ENCODE data around the gene POLR2E. TPM values are rescaled to one million over a fixed set of nuclear protein-coding genes. Genes with fewer than 3 reads are reported as not detected.

The POLR2E gene
- total RNA-seq, 1 experiment from 2014 or later: 343 TPM

GRCh38 chr19:1088416-1089010, 6.7 kb downstream of the POLR2E start:
- ChIA-PET CTCF (no interaction called here), POLR2A (ENCODE audit: low non-redundant PET) (no interaction called here)
- Histone ChIP-seq H3K36me3 (ENCODE audit: insufficient read depth, low read length, poor library complexity, severe bottlenecking) (peaks cover 49% of the 10 kb centered on the region), H3K4me1 (ENCODE audit: insufficient read depth, low read length, poor library complexity, severe bottlenecking) (peaks cover 3% of the 10 kb centered on the region), H3K9me3 (ENCODE audit: low read depth, low read length, poor library complexity, severe bottlenecking) (no peaks in the 10 kb centered on the region), H3K27ac (ENCODE audit: low read depth, low read length, poor library complexity, severe bottlenecking) (no peak overlapping the region), H3K27me3 (replicated peaks; ENCODE audit: insufficient read depth, low read depth, low read length, poor library complexity) (no peaks in the 10 kb centered on the region), H3K4me3 (ENCODE audit: low read depth, low read length, poor library complexity, severe bottlenecking) (no peak overlapping the region)
- BruUV-seq (replicated peaks): no TSS peak
- no peak for DNase-seq (ENCODE audit: low spot score)
- intact Hi-C loops (cut with micrococcal nuclease; ENCODE audit: unreplicated experiment): no loop called here
- TF ChIP-seq CTCF (conservative IDR thresholded peaks at IDR 0.05; ENCODE audit: low read depth, low read length) (no peak), EZH2 (IDR thresholded peaks at IDR 0.05; ENCODE audit: borderline replicate concordance, low read depth, low read length, poor library complexity, severe bottlenecking) (no peak)

- Histone ChIP-seq H3K36me3 (ENCODE audit: insufficient read depth, low read length, poor library complexity, severe bottlenecking) (peaks cover 43% of the 10 kb centered on the region), H3K27me3 (replicated peaks; ENCODE audit: insufficient read depth, low read depth, low read length, poor library complexity) (no peaks in the 10 kb centered on the region), H3K9me3 (ENCODE audit: low read depth, low read length, poor library complexity, severe bottlenecking) (no peaks in the 10 kb centered on the region), H3K4me1 (ENCODE audit: insufficient read depth, low read length, poor library complexity, severe bottlenecking) (peaks cover 3% of the 10 kb centered on the region), H3K27ac (ENCODE audit: low read depth, low read length, poor library complexity, severe bottlenecking) (no peak overlapping the region), H3K4me3 (ENCODE audit: low read depth, low read length, poor library complexity, severe bottlenecking) (no peak overlapping the region)
- no TSS peak for BruUV-seq (replicated peaks)
- ChIA-PET CTCF (no interaction called here), POLR2A (ENCODE audit: low non-redundant PET) (no interaction called here)
- intact Hi-C loops (cut with micrococcal nuclease; ENCODE audit: unreplicated experiment): no loop called here
- no peak for TF ChIP-seq EZH2 (IDR thresholded peaks at IDR 0.05; ENCODE audit: borderline replicate concordance, low read depth, low read length, poor library complexity, severe bottlenecking)
- TF ChIP-seq CTCF (conservative IDR thresholded peaks at IDR 0.05; ENCODE audit: low read depth, low read length): no peak
- no peak for DNase-seq (ENCODE audit: low spot score)
Measured at GRCh38 chr19:1087813-1088415, 7.3 kb downstream of the POLR2E start.

GRCh38 chr19:1086613-1087012, 8.6 kb downstream of the POLR2E start:
- Histone ChIP-seq H3K9me3 (ENCODE audit: low read depth, low read length, poor library complexity, severe bottlenecking) (no peaks in the 10 kb centered on the region), H3K27me3 (replicated peaks; ENCODE audit: insufficient read depth, low read depth, low read length, poor library complexity) (no peaks in the 10 kb centered on the region), H3K4me1 (ENCODE audit: insufficient read depth, low read length, poor library complexity, severe bottlenecking) (peaks cover 11% of the 10 kb centered on the region), H3K36me3 (ENCODE audit: insufficient read depth, low read length, poor library complexity, severe bottlenecking) (peaks cover 34% of the 10 kb centered on the region), H3K4me3 (ENCODE audit: low read depth, low read length, poor library complexity, severe bottlenecking) (no peak overlapping the region), H3K27ac (ENCODE audit: low read depth, low read length, poor library complexity, severe bottlenecking) (no peak overlapping the region)
- ChIA-PET CTCF (interaction anchor here (0.6 kb wide), 1 partner anchor 154 kb away, joined by 7 read pairs; no protein-coding TSS in a partner anchor), POLR2A (ENCODE audit: low non-redundant PET) (no interaction called here)
- BruUV-seq (replicated peaks): no TSS peak
- no peak for DNase-seq (ENCODE audit: low spot score)
- TF ChIP-seq CTCF (conservative IDR thresholded peaks at IDR 0.05; ENCODE audit: low read depth, low read length): no peak
- no peak for TF ChIP-seq EZH2 (IDR thresholded peaks at IDR 0.05; ENCODE audit: borderline replicate concordance, low read depth, low read length, poor library complexity, severe bottlenecking)
- intact Hi-C loops (cut with micrococcal nuclease; ENCODE audit: unreplicated experiment): no loop called here

All from A673 (cell line).